HG03025 (cell line): Measurements from ENCODE around the gene FRAT2.

Experiments
- ATAC-seq: cut with Tn5 transposase; IDR thresholded peaks from one replicate; pipeline ENCODE4 v1.9.1; 2021; ENCODE audit warnings: mild to moderate bottlenecking, moderate library complexity; ENCODE audit not compliant: unreplicated experiment, low FRiP score

Gene FRAT2

GRCh38 chr10:97334370-97335175, at the start of gene FRAT2:
Gene FRAT2 (minus strand): TSS chr10:97334729. CDS start chr10:97334572, 157 bp downstream.
- ATAC-seq, result peak; percentile 80

GRCh38 chr10:97384156-97384555, 49.6 kb upstream of the FRAT2 start:
- ATAC-seq, result no peak

- no peak for ATAC-seq
These were observed 48.6 kb upstream of the FRAT2 start for GRCh38 chr10:97383159-97383558.

- ATAC-seq, result no peak
These were observed 47.1 kb upstream of the FRAT2 start for GRCh38 chr10:97381626-97382025.

- ATAC-seq, result no peak
These were observed 46.0 kb upstream of the FRAT2 start for GRCh38 chr10:97380516-97380915.

GRCh38 chr10:97378933-97379921, 44.7 kb upstream of the FRAT2 start:
- ATAC-seq, result no peak

- no peak for ATAC-seq
These were observed 41.9 kb upstream of the FRAT2 start for GRCh38 chr10:97376413-97376812.

- no peak for ATAC-seq
These were observed 38.9 kb upstream of the FRAT2 start for GRCh38 chr10:97373456-97373855.

GRCh38 chr10:97372233-97372875, 37.8 kb upstream of the FRAT2 start:
- no peak for ATAC-seq

- no peak for ATAC-seq
These were observed 37.2 kb upstream of the FRAT2 start for GRCh38 chr10:97371696-97372095.

GRCh38 chr10:97367126-97367649, 32.7 kb upstream of the FRAT2 start:
- no peak for ATAC-seq

- ATAC-seq, result no peak
These were observed 32.0 kb upstream of the FRAT2 start for GRCh38 chr10:97366572-97366971.

- no peak for ATAC-seq
These were observed 31.3 kb upstream of the FRAT2 start for GRCh38 chr10:97365761-97366351.

- ATAC-seq, result no peak
These were observed 28.5 kb upstream of the FRAT2 start for GRCh38 chr10:97363071-97363470.

- no peak for ATAC-seq
These were observed 27.9 kb upstream of the FRAT2 start for GRCh38 chr10:97362310-97363033.

- ATAC-seq, result no peak
These were observed 27.0 kb upstream of the FRAT2 start for GRCh38 chr10:97361537-97361901.

GRCh38 chr10:97360705-97361536, 26.4 kb upstream of the FRAT2 start:
- ATAC-seq, result no peak

GRCh38 chr10:97358781-97359180, 24.3 kb upstream of the FRAT2 start:
- no peak for ATAC-seq

- no peak for ATAC-seq
These were observed 23.8 kb upstream of the FRAT2 start for GRCh38 chr10:97358349-97358748.
